Effector CD8-positive, alpha-beta T cell (primary cell): ENCODE data around the gene TIMM22.
"Not testable (repeated sequence)": the region's sequence is repeated elsewhere in the genome, so short reads cannot be mapped to it uniquely, and the experiment has no call there.

Source experiments
- DNase-seq: peaks from one replicate; lab custom pipeline; 2025; lab: John Stamatoyannopoulos, UW

TIMM22 gene

GRCh38 chr17:971861-972260 is 25.1 kb upstream of the TIMM22 start:
- not testable (repeated sequence) for DNase-seq

- no peak for DNase-seq
These were observed 23.9 kb upstream of the TIMM22 start for GRCh38 chr17:973053-973452.

GRCh38 chr17:974778-975177 is 22.2 kb upstream of the TIMM22 start:
- not testable (repeated sequence) for DNase-seq

GRCh38 chr17:975371-975915 is 21.5 kb upstream of the TIMM22 start:
- no peak for DNase-seq

- DNase-seq: no peak
These were observed 20.6 kb upstream of the TIMM22 start for GRCh38 chr17:976312-976711.

- no peak for DNase-seq
These were observed 19.8 kb upstream of the TIMM22 start for GRCh38 chr17:977166-977565.

- no peak for DNase-seq
These were observed 18.5 kb upstream of the TIMM22 start for GRCh38 chr17:978103-979093.

GRCh38 chr17:979212-979538 is 17.8 kb upstream of the TIMM22 start:
- no peak for DNase-seq

- DNase-seq: peak; percentile 82
These were observed 17.2 kb upstream of the TIMM22 start, which contains the start of gene NXN for GRCh38 chr17:979539-980405. Gene NXN, minus strand, starts transcription at chr17:979776.

GRCh38 chr17:980406-981291 is 16.3 kb upstream of the TIMM22 start:
- peak; percentile 69 for DNase-seq

- no peak for DNase-seq
These were observed 15.7 kb upstream of the TIMM22 start for GRCh38 chr17:981292-981658.

- no peak for DNase-seq
These were observed 13.0 kb upstream of the TIMM22 start for GRCh38 chr17:983921-984320.

GRCh38 chr17:986322-986929 is 10.5 kb upstream of the TIMM22 start:
- no peak for DNase-seq

- DNase-seq: no peak
These were observed 9.0 kb upstream of the TIMM22 start for GRCh38 chr17:987931-988330.

GRCh38 chr17:988561-988960 is 8.4 kb upstream of the TIMM22 start:
- DNase-seq: no peak

GRCh38 chr17:992933-993332 is 4.0 kb upstream of the TIMM22 start:
- DNase-seq: no peak

GRCh38 chr17:995324-995723 is 1.6 kb upstream of the TIMM22 start:
- DNase-seq: not testable (repeated sequence)

GRCh38 chr17:998111-998510 is 1.2 kb downstream of the TIMM22 start:
- no peak for DNase-seq

- no peak for DNase-seq
These were observed 3.9 kb downstream of the TIMM22 start for GRCh38 chr17:1000597-1001461.
